Ishikawa (cell line): ENCODE results near the gene TPD52L1.
A peak's percentile ranks its signal among the peaks of the same experiment; 100 is the strongest.

Source experiments
- CEBPB ChIP-seq: IDR thresholded peaks from 2 replicates; pipeline ENCODE4 v1.6.1; 2012
- CREB1 ChIP-seq: IDR thresholded peaks from 2 replicates; pipeline ENCODE4 v1.6.1; 2012; ENCODE audit warnings: low read depth
- EGR1 ChIP-seq: IDR thresholded peaks from 2 replicates; pipeline ENCODE4 v1.6.1; 2012
- EP300 ChIP-seq: IDR thresholded peaks from 2 replicates; pipeline ENCODE4 v1.6.1; 2012; ENCODE audit warnings: borderline replicate concordance
- FOXM1 ChIP-seq: IDR thresholded peaks from 2 replicates; pipeline ENCODE4 v1.6.1; 2012; ENCODE audit warnings: low read depth, borderline replicate concordance
- NFIC ChIP-seq: IDR thresholded peaks from 2 replicates; pipeline ENCODE4 v1.6.1; 2012
- RAD21 ChIP-seq: IDR thresholded peaks from 2 replicates; pipeline ENCODE4 v1.6.1; 2012; ENCODE audit warnings: low read depth
- TAF1 ChIP-seq: IDR thresholded peaks from 2 replicates; pipeline ENCODE4 v1.6.1; 2012; ENCODE audit warnings: low read depth, mild to moderate bottlenecking
- TCF12 ChIP-seq: IDR thresholded peaks from 2 replicates; pipeline ENCODE4 v1.6.1; 2012; ENCODE audit warnings: low read depth
- TEAD4 ChIP-seq: IDR thresholded peaks from 2 replicates; pipeline ENCODE4 v1.6.1; 2012
- YY1 ChIP-seq: IDR thresholded peaks from 2 replicates; pipeline ENCODE4 v1.6.1; 2012; ENCODE audit warnings: low read depth
- ZBTB7A ChIP-seq: IDR thresholded peaks from 2 replicates; pipeline ENCODE4 v1.6.1; 2012; ENCODE audit warnings: low read depth
- TF ChIP-seq, protein P1 (sequence below): IDR thresholded peaks from 2 replicates; pipeline ENCODE4 v1.6.1; 2012
- TF ChIP-seq, protein P2 (sequence below): IDR thresholded peaks from 2 replicates; pipeline ENCODE4 v1.6.1; 2012; ENCODE audit warnings: low read depth, mild to moderate bottlenecking
- TF ChIP-seq, protein P3 (sequence below): IDR thresholded peaks from 2 replicates; pipeline ENCODE4 v1.6.1; 2012

Gene TPD52L1

GRCh38 chr6:125211352-125211751 is 57.8 kb downstream of the TPD52L1 start:
- TF ChIP-seq, protein P1, sequence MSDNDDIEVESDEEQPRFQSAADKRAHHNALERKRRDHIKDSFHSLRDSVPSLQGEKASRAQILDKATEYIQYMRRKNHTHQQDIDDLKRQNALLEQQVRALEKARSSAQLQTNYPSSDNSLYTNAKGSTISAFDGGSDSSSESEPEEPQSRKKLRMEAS = no peak
- TF ChIP-seq RAD21 = no peak
- no peak for TF ChIP-seq CEBPB
- no peak for TF ChIP-seq EP300
- no peak for TF ChIP-seq CREB1
- no peak for TF ChIP-seq NFIC

DNA sequence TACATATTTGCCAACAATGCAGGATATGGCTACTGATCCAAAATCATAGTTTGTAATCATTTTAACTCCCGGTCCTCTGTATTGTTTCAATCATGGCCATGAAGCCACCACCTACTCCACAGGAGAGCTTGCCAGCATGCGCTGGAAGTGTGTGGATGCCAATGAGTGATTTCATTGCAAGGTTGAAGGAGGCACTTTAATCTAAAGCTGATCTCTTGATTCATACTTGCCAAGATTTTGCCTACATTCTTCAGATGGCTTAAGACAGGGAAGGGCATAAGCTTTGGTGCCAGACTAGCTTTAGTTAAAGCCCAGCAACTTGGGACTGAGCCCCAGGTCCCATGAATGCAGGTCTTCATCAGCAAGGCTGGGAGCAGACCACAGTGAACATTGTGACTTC is 58.8 kb downstream of the TPD52L1 start:
- TF ChIP-seq EGR1 (no peak), TEAD4 (peak; percentile 39), NFIC (peak; percentile 51; the same call in 1 of the 2 replicates)
- TF ChIP-seq, protein P2, sequence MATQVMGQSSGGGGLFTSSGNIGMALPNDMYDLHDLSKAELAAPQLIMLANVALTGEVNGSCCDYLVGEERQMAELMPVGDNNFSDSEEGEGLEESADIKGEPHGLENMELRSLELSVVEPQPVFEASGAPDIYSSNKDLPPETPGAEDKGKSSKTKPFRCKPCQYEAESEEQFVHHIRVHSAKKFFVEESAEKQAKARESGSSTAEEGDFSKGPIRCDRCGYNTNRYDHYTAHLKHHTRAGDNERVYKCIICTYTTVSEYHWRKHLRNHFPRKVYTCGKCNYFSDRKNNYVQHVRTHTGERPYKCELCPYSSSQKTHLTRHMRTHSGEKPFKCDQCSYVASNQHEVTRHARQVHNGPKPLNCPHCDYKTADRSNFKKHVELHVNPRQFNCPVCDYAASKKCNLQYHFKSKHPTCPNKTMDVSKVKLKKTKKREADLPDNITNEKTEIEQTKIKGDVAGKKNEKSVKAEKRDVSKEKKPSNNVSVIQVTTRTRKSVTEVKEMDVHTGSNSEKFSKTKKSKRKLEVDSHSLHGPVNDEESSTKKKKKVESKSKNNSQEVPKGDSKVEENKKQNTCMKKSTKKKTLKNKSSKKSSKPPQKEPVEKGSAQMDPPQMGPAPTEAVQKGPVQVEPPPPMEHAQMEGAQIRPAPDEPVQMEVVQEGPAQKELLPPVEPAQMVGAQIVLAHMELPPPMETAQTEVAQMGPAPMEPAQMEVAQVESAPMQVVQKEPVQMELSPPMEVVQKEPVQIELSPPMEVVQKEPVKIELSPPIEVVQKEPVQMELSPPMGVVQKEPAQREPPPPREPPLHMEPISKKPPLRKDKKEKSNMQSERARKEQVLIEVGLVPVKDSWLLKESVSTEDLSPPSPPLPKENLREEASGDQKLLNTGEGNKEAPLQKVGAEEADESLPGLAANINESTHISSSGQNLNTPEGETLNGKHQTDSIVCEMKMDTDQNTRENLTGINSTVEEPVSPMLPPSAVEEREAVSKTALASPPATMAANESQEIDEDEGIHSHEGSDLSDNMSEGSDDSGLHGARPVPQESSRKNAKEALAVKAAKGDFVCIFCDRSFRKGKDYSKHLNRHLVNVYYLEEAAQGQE = no peak
- TF ChIP-seq, protein P1 = 0 out of 2 replicates have a peak, but pooled peaks have one; percentile 27

DNA sequence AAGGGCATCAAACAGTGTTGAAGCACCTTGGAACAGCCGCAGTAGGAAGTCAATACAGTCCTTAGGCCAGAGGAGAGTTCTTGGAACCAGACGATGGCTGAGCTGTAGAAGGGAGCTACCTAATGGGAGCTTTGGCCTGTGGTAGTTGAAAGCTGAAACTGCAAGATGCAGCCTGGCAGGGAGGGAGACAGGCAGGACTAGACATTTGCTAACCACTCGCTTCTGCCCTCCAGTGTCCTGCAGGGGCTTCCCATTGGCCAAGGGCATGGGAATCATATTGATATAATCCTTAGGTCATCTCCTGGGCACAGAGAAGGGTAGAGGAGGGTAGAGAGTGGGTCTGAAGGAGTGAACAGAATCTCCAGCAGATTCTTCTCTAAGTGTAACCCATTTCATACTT is 60.4 kb downstream of the TPD52L1 start:
- TF ChIP-seq, protein P2 = no peak
- TF ChIP-seq CEBPB = no peak
- peak; percentile 7; the same call in 1 of the 2 replicates for TF ChIP-seq RAD21

DNA sequence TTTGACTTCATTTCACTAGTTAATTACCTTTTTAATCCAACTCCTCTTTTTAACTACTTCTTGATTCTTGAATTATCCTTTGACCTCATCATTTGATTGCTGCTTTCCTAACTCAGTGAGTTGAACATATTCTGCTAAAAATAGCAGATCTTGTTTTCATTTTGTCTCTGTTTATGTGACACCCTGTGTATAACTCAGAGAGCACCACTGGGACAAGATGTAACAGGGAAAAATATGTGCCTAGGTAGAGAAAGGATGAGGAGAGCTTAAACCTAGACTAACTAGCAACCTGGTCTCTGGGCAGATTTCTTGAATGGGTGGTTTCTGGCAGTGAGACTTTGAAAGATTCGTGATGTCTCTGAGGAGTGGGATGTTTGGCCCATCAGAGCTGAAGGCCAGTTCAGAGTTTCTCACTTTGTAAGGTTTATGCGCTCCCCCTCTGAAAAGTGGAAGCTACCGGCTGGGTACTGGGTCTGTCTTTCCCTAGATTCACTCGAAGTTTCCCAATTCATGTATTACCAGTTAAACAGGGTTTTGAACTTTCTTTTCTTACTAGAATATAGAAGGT is 61.8 kb downstream of the TPD52L1 start:
- TF ChIP-seq, protein P2 = no peak
- TF ChIP-seq, protein P1 = no peak
- TF ChIP-seq CEBPB (no peak), ZBTB7A (no peak), CREB1 (no peak)

DNA sequence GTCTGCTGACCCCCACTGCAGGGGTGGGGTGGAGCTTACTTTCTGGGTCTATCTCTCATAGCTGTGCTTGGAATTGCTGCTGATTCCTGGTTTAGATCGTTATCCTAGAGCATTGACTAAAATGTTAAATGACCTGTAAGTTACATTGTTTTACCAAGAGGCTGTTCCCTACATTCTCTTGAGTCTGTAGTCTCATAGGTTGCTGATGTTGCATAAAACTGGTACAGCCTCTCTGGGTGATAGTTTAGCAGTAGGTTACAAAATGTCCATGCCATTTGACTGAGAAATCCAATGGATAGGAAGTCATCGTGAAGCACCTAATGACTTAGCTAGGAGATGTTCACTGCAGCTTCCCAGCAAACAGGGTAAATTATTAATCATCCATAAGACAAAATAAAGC is 62.4 kb downstream of the TPD52L1 start:
- TF ChIP-seq RAD21 (no peak), EGR1 (no peak), YY1 (no peak), TCF12 (no peak), EP300 (no peak), TAF1 (no peak), CREB1 (no peak), CEBPB (no peak), FOXM1 (no peak), NFIC (no peak), TEAD4 (no peak), ZBTB7A (no peak)
- TF ChIP-seq, protein P2 = no peak
- TF ChIP-seq, protein P1 = no peak
- TF ChIP-seq, protein P3, sequence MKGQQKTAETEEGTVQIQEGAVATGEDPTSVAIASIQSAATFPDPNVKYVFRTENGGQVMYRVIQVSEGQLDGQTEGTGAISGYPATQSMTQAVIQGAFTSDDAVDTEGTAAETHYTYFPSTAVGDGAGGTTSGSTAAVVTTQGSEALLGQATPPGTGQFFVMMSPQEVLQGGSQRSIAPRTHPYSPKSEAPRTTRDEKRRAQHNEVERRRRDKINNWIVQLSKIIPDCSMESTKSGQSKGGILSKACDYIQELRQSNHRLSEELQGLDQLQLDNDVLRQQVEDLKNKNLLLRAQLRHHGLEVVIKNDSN = no peak
